Measurements from ENCODE around the gene PALLD.

- TF ChIP-seq CTCF (IDR thresholded peaks at IDR 0.05): no peak
- no peak for TF ChIP-seq POLR2A (IDR thresholded peaks at IDR 0.05)
These were observed 433.8 kb downstream of the PALLD start for GRCh38 chr4:168930413-168931196.
